Kidney (tissue), 14 donors: Measurements from ENCODE around the gene NPC1. TPM values are rescaled to one million over a fixed set of nuclear protein-coding genes. Genes with fewer than 3 reads are reported as not detected.

ENCODE experiments used
- DNase-seq, 5 donors: peaks; one replicate each; pipeline ENCODE4 v3.0.0-alpha.2; 2013 to 2020
- FAIRE-seq: peaks from 2 replicates; lab custom pipeline; 2012; peaks lifted over from hg19 to GRCh38; lab: Jason Lieb, UNC
- H3K27ac ChIP-seq, 2 donors: one replicate each; pipeline ENCODE4 v1.7.0; 2013; ENCODE audit warnings: low read depth in 2 of 2, low read length in 2 of 2, inconsistent platforms in 1 of 2
- H3K27me3 ChIP-seq: one replicate; pipeline ENCODE4 v1.7.1; 2013; ENCODE audit warnings: low read length, inconsistent platforms; ENCODE audit not compliant: control insufficient read depth, insufficient read depth
- H3K36me3 ChIP-seq, 3 donors: one replicate each; pipeline versions ENCODE4 v1.7.0 to v1.7.1; 2013; ENCODE audit warnings: low read length in 3 of 3, control low read depth in 1 of 3, inconsistent platforms in 1 of 3; ENCODE audit not compliant: insufficient read depth in 3 of 3, control insufficient read depth in 2 of 3
- H3K4me1 ChIP-seq, 3 donors: one replicate each; pipeline versions ENCODE4 v1.7.0 to v1.7.1; 2013; ENCODE audit warnings: low read length in 3 of 3, inconsistent platforms in 1 of 3, low read depth in 1 of 3; ENCODE audit not compliant: control insufficient read depth in 2 of 3, insufficient read depth in 2 of 3
- H3K4me3 ChIP-seq, 3 donors: one replicate each; pipeline versions ENCODE4 v1.7.0 to v1.8.1; 2013; ENCODE audit warnings: low read length in 3 of 3, control low read depth in 1 of 3, inconsistent platforms in 1 of 3
- H3K9ac ChIP-seq, 3 donors: one replicate each; pipeline versions ENCODE4 v1.7.0 to v1.7.1; 2013; ENCODE audit warnings: low read length in 3 of 3, control low read depth in 1 of 3, inconsistent platforms in 1 of 3
- H3K9me3 ChIP-seq, 3 donors: one replicate each; pipeline versions ENCODE4 v1.7.0 to v1.7.1; 2013; ENCODE audit warnings: low read length in 3 of 3, control low read depth in 1 of 3, inconsistent platforms in 1 of 3; ENCODE audit not compliant: control insufficient read depth in 2 of 3, insufficient read depth in 1 of 3
- CTCF ChIP-seq: IDR thresholded peaks from 3 replicates; pipeline ENCODE4 v1.5.1; 2012; ENCODE audit warnings: mild to moderate bottlenecking, moderate library complexity, borderline replicate concordance; ENCODE audit not compliant: insufficient read depth; ENCODE audit errors: extremely low read depth
- intact Hi-C: fragments of 100-400 bp; cut with DNase I; formaldehyde crosslinking; loops from one replicate; pipeline ENCODE4 v1.11.1; 2022
- polyA plus RNA-seq: library from polyadenylated mRNA; stranded (reverse); fragments of 350-450 nt; fragmentation: Illumina TruSeq; extraction: RNeasy Lipid Tissue Mini Kit (QIAGEN cat#74804); gene quantifications from one replicate; pipeline ENCODE4 v1.2.3, GENCODE V29; 2014; ENCODE audit warnings: low read depth, low replicate concordance; ENCODE audit not compliant: insufficient read depth
- total RNA-seq: library from RNA; stranded (reverse); fragmentation: NEBNext Ultra II Directional; extraction: Animal tissue kit (Norgen Biotek cat#: 25700); gene quantifications from one replicate; pipeline ENCODE4 v1.2.1, GENCODE V29; 2021
- donor health status: control.
- donor health status: control.
- donor health status: control.
- donor health status: control.
- donor health status: control.
- donor health status: DM: yes; HTN: yes; CAD: no.
- donor health status: Normal renal cell carcinoma (clear cell type).

The NPC1 gene
- total and polyA plus RNA-seq, 2 donors from 2014 or later = 16.0 to 50.2 TPM

- peaks cover 0 to 35% (median 27%) of the 10 kb centered on the region in 3 donors for H3K36me3 ChIP-seq
- no peak overlapping the region for H3K4me3 ChIP-seq
- no peak overlapping the region for H3K27ac ChIP-seq
- DNase-seq (no peak), FAIRE-seq (no peak)
- H3K9me3 ChIP-seq = no peaks in the 10 kb centered on the region
- H3K27me3 ChIP-seq = no peaks in the 10 kb centered on the region
- intact Hi-C loops = no loop called here
- no peak overlapping the region for H3K9ac ChIP-seq
- H3K4me1 ChIP-seq = no peaks in the 10 kb centered on the region
- no peak for TF ChIP-seq CTCF
Observed at GRCh38 chr18:23553887-23554286, 32.4 kb downstream of the NPC1 start.

- FAIRE-seq = no peak
- TF ChIP-seq CTCF = no peak
- H3K9me3 ChIP-seq = no peaks in the 10 kb centered on the region
- no peaks in the 10 kb centered on the region for H3K27me3 ChIP-seq
- intact Hi-C loops = no loop called here
- no peak overlapping the region for H3K27ac ChIP-seq
- DNase-seq = no peak
- no peak overlapping the region for H3K9ac ChIP-seq
- H3K36me3 ChIP-seq = peaks cover 0 to 41% (median 29%) of the 10 kb centered on the region in 3 donors
- no peaks in the 10 kb centered on the region for H3K4me1 ChIP-seq
- no peak overlapping the region for H3K4me3 ChIP-seq
Observed at GRCh38 chr18:23552505-23552904, 33.8 kb downstream of the NPC1 start.

- DNase-seq = no peak
- Histone ChIP-seq H3K4me1 (no peaks in the 10 kb centered on the region), H3K36me3 (peaks cover 0 to 42% (median 28%) of the 10 kb centered on the region in 3 donors), H3K9ac (no peak overlapping the region), H3K4me3 (no peak overlapping the region), H3K27me3 (no peaks in the 10 kb centered on the region), H3K9me3 (no peaks in the 10 kb centered on the region), H3K27ac (no peak overlapping the region)
- intact Hi-C loops = no loop called here
- no peak for TF ChIP-seq CTCF
- no peak for FAIRE-seq
Observed at GRCh38 chr18:23551978-23552377, 34.3 kb downstream of the NPC1 start.

GRCh38 chr18:23550898-23551297, 35.4 kb downstream of the NPC1 start:
- Histone ChIP-seq H3K9ac (no peak overlapping the region), H3K4me3 (no peak overlapping the region), H3K27ac (no peak overlapping the region), H3K4me1 (no peaks in the 10 kb centered on the region), H3K27me3 (no peaks in the 10 kb centered on the region), H3K9me3 (no peaks in the 10 kb centered on the region), H3K36me3 (peaks cover 3 to 46% (median 27%) of the 10 kb centered on the region in 3 donors)
- intact Hi-C loops = no loop called here
- FAIRE-seq (no peak), DNase-seq (no peak)
- TF ChIP-seq CTCF = no peak
